GM10847 (cell line): ENCODE data around the gene NAA20.

Experiments used
- POLR2A ChIP-seq: IDR thresholded peaks from 2 replicates; pipeline ENCODE4 v1.6.1; 2011; ENCODE audit not compliant: insufficient read length; ENCODE audit errors: extremely low read depth

The NAA20 gene

DNA sequence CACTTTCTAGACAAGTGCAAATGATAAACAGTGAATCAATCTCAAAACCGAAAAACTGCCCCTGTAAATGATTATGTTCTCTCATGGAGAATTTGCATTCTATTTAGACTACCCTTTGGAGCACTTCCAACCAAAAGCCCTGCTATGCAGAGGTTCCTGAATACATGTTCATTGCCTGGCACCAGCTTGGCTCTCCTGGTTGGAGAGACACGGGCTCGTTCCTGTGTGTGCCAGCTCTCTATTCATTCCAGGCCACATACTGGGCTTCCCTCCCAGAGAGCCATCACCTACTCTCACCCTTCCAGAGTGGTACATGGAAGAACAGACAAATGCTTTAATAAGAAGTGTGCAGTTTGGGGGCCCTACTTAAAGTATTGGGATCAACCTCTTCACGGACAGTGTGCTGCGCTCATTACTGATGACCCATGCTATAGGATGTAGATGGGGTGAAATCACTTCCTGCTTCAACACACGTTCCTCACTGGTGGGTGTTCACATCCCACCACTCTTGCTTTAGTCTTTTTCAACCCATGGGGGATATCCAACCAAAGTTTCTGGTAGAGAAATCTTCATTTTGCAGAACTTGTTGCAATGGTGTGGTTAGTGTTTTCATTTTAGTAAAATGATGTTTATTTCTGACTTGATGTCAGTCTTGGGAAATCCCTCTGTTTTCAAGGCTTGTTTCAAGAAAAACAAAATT is 38.5 kb upstream of the NAA20 start:
- no peak for TF ChIP-seq POLR2A

- no peak for TF ChIP-seq POLR2A
Observed at GRCh38 chr20:19981031-19981451, 36.1 kb upstream of the NAA20 start.

DNA sequence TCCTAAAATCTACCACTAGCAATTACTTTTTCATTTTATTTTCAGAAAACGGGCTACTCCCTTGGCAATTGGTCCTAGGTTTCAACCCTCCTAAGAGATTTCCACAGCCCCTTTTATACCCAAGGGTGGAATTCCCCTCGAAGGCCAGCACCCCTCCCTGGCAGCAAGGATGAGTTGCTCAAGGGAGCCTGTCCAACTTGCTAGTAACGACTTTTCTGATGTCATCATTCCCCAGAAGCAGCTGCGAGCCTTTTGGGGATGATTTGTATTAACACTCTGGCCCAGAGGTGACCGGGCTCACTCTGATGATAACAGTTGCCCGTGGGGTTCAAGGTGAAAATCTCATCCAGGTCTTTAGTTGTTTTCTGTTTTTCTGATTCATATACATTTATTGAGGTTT is 30.7 kb upstream of the NAA20 start:
- no peak for TF ChIP-seq POLR2A

- no peak for TF ChIP-seq POLR2A
Observed at GRCh38 chr20:19987046-19987445, 30.1 kb upstream of the NAA20 start.

- no peak for TF ChIP-seq POLR2A
Observed at GRCh38 chr20:19990850-19991249, 26.3 kb upstream of the NAA20 start.

- no peak for TF ChIP-seq POLR2A
Observed at GRCh38 chr20:19991308-19991707, 25.9 kb upstream of the NAA20 start.

DNA sequence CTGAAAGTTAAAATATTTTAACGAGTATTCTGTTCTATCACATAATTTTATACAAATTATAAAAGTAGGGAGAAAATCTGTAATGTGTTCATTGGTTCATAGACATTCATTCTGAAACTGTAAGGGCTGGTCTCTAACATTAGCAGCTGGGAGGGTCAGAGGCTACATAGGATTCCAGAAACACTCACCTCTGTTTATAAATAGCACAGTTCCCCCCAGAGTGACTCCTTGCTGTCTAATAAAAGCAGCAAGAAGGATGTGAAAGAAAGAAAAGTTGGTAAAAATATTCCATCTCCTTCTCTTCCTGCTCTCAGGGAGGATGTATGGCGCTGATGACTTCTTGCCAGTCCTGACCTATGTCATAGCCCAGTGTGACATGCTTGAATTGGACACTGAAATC is 25.3 kb upstream of the NAA20 start:
- TF ChIP-seq POLR2A, result no peak

- TF ChIP-seq POLR2A, result no peak
Observed at GRCh38 chr20:19992996-19993908, 23.9 kb upstream of the NAA20 start.

- no peak for TF ChIP-seq POLR2A
Observed at GRCh38 chr20:19993958-19994669, 23.0 kb upstream of the NAA20 start.

GRCh38 chr20:19995220-19995863 is 21.8 kb upstream of the NAA20 start:
- no peak for TF ChIP-seq POLR2A

GRCh38 chr20:19996222-19996621 is 20.9 kb upstream of the NAA20 start:
- no peak for TF ChIP-seq POLR2A

DNA sequence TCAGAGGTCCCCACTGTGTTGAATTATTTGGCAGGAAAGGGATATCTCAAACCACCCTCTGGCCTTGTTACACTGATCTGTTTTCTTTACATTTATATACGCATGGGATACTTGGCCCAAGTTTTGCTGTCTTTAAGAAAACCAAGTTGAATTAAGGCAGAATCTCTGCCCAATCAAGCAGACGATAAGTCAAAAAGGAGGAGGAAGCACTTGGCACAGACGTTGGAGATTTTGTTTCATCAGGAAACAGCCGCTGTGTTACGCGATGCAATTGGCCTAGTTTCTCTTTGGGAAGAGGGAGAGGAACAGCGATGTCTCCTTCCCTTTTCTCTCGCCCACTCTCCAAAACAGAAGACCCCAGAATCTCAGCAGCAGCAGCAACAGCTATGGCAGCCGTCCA is 20.2 kb upstream of the NAA20 start:
- TF ChIP-seq POLR2A, result no peak

- no peak for TF ChIP-seq POLR2A
Observed at GRCh38 chr20:19998990-19999705, 18.0 kb upstream of the NAA20 start.

- TF ChIP-seq POLR2A, result no peak
Observed at GRCh38 chr20:20000211-20000968, 16.8 kb upstream of the NAA20 start.
